ENCODE results near the gene VGLL1.
A peak's percentile ranks its signal among the peaks of the same experiment; 100 is the strongest.

The VGLL1 gene

DNA sequence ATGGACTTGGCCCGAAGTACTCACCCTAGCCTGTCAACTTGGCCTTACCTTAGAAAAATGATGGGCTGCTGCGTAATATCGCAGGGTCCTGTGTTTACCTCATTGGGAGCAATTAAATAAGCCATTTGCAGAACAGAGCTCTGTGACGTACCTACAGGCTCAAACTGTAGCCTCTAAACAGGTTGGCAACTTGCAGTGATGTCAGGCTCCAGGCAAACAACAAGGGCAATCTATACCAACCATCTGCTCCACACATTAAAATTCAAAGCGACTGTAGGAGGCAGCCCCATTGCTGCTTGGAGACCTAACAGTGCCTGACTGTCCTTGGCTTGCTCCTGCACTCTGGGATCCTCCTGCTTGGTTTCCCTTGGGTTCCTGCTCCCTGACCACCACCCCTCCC lies 17.2 kb downstream of the VGLL1 start:
- TF ChIP-seq CTCF (conservative IDR thresholded peaks at IDR 0.05; ENCODE audit: low read depth, low read length), result no peak
- no peak overlapping the region for H3K4me3 ChIP-seq (ENCODE audit: low read length)
- DNase-seq (ENCODE audit: low read depth), result no peak

GRCh38 chrX:136551410-136551809 lies 19.4 kb downstream of the VGLL1 start:
- TF ChIP-seq CTCF (conservative IDR thresholded peaks at IDR 0.05; ENCODE audit: low read depth, low read length), result no peak
- no peak for DNase-seq (ENCODE audit: low read depth)

GRCh38 chrX:136555694-136556093 lies 23.7 kb downstream of the VGLL1 start:
- no peak for TF ChIP-seq CTCF (conservative IDR thresholded peaks at IDR 0.05; ENCODE audit: low read depth, low read length)
- no peak for DNase-seq (ENCODE audit: low read depth)
- no peak overlapping the region for H3K4me3 ChIP-seq (ENCODE audit: low read length)

More at GRCh38 chrX:136551410-136551809, 19.4 kb downstream of the VGLL1 start:
- H3K4me3 ChIP-seq (ENCODE audit: low read length), result no peak overlapping the region

GRCh38 chrX:136572030-136572429 lies 40.0 kb downstream of the VGLL1 start:
- no peak for TF ChIP-seq CTCF (conservative IDR thresholded peaks at IDR 0.05; ENCODE audit: low read depth, low read length)
- DNase-seq (ENCODE audit: low read depth), result no peak

DNA sequence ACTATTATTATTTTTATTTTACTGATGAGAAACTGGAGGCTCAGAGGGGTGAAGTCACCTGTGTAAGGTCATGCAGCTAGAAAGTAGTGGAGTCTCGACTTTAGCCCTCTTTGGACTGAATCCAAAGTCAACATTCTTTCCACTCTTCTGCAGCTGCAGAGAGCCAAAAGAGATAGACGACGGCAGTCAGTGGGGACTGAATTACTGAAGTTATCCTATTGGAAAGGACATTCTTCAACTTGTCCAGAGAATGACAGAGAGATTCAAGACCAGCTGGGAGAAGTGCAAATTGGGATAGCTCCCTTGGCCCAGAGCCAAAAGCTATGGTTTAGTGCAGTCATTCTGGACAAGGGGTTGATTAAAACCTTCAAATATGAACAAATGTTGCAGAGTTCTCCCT lies 42.5 kb downstream of the VGLL1 start:
- no peak for TF ChIP-seq CTCF (conservative IDR thresholded peaks at IDR 0.05; ENCODE audit: low read depth, low read length)
- no peak for DNase-seq (ENCODE audit: low read depth)

More at GRCh38 chrX:136572030-136572429, 40.0 kb downstream of the VGLL1 start:
- no peak overlapping the region for H3K4me3 ChIP-seq (ENCODE audit: low read length)

DNA sequence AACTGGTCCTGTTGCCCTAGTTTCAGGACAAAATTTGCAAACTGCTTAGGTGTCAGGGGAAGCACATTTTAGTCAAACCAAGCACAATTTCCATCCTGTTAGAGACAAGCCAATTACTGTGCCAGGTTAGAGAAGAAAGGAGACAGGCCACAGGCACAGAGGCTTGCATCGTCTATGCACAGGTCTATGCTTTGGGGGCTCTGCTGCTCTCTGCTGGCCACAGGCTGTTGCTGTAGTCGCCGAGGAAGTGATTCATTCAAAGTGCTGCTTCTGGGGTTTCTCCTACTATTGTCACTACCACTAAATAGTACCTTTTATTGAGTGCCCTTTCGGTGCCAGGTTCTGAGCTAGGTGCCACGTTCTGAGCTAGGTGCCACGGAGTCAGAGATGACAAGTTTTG lies 45.5 kb downstream of the VGLL1 start:
- peak; percentile 78 for TF ChIP-seq CTCF (conservative IDR thresholded peaks at IDR 0.05; ENCODE audit: low read depth, low read length)
- H3K4me3 ChIP-seq (ENCODE audit: low read length), result no peak overlapping the region
- no peak for DNase-seq (ENCODE audit: low read depth)

More for the DNA sequence above, 42.5 kb downstream of the VGLL1 start:
- no peak overlapping the region for H3K4me3 ChIP-seq (ENCODE audit: low read length)

DNA sequence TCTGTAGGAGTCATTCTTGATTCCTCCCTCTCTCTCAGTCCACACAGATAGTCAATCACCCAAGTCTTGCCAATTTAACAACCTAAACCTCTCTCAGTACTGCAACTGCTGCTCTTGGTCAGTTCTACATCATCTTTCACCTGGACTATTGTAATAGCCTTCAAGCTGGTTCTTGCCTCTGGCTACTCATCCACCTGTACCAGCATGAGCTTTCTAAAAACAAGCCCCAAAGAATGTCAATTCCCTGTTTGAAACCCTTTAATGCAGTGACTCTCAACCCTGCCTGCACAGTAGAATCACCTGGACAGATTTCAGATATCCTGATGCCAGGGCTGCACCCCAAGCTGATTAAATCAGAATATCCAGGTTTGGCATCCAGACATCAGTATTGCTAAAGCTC lies 48.3 kb downstream of the VGLL1 start:
- H3K4me3 ChIP-seq (ENCODE audit: low read length), result no peak overlapping the region
- no peak for TF ChIP-seq CTCF (conservative IDR thresholded peaks at IDR 0.05; ENCODE audit: low read depth, low read length)
- no peak for DNase-seq (ENCODE audit: low read depth)

All from retinal pigment epithelial cell (primary cell).